ENCODE data around the gene TWF2. TPM values are rescaled to one million over a fixed set of nuclear protein-coding genes. Genes with fewer than 3 reads are reported as not detected.

Gene TWF2
- total RNA-seq, 2 donors from 2014 or later, result 40.7 to 41.9 TPM

DNA sequence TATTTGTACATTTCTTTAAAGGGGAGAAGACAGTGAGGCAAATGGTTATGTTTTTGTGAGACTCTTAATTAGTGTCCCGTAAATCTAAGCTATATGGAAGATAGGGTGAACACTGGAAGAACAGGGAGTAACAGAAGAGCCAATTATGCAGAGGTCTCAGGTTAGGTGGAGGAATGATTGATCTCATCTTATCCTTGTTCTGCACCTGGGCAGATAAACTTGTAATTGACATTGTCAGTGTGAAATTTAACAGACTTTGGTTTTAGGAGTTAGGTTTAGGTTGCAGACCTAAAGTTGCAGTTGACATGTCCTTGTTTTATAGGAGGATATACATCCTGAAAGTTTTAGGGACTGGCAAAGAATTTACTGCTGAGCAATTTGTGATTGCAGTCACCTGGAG, 3.1 kb upstream of the TWF2 start:
- Mint-ChIP-seq H3K36me3 (ENCODE audit: low read depth) (no peaks in the 10 kb centered on the region), H3K27ac (no peak overlapping the region), H3K27me3 (ENCODE audit: insufficient read depth) (peaks cover 34% of the 10 kb centered on the region), H3K4me1 (peaks cover 24% of the 10 kb centered on the region), H3K4me3 (no peak overlapping the region), H3K9me3 (peaks cover 2% of the 10 kb centered on the region)
- Histone ChIP-seq H3K9me3 (ENCODE audit: control insufficient read depth, low read length) (no peaks in the 10 kb centered on the region), H3K4me1 (ENCODE audit: control insufficient read depth, insufficient read depth, low read length) (peaks cover 4% of the 10 kb centered on the region), H3K9ac (ENCODE audit: extremely low read depth, low read length, poor library complexity, severe bottlenecking) (no peak overlapping the region), H3K27ac (ENCODE audit: low read depth, low read length) (no peak overlapping the region), H3K4me3 (ENCODE audit: low read length) (no peak overlapping the region), H3K27me3 (ENCODE audit: control insufficient read depth, insufficient read depth, low read length, poor library complexity, severe bottlenecking) (peaks cover 19% of the 10 kb centered on the region), H3K36me3 (ENCODE audit: control insufficient read depth, insufficient read depth, low read length) (no peaks in the 10 kb centered on the region)
- no peak for TF ChIP-seq CTCF (conservative IDR thresholded peaks at IDR 0.05)
- WGBS, 2 experiments (ENCODE audit: insufficient coverage in 1 of 2, insufficient read length in 1 of 2), result 64 to 82% methylated on average over 1 of the region's 1 CpG
- DNase-seq, result no peak

- Mint-ChIP-seq H3K4me1 (peaks cover 24% of the 10 kb centered on the region), H3K27me3 (ENCODE audit: insufficient read depth) (peaks cover 23% of the 10 kb centered on the region), H3K9me3 (peaks cover 2% of the 10 kb centered on the region), H3K27ac (no peak overlapping the region), H3K4me3 (no peak overlapping the region), H3K36me3 (ENCODE audit: low read depth) (no peaks in the 10 kb centered on the region)
- Histone ChIP-seq H3K9ac (ENCODE audit: extremely low read depth, low read length, poor library complexity, severe bottlenecking) (no peak overlapping the region), H3K4me3 (ENCODE audit: low read length) (no peak overlapping the region), H3K27ac (ENCODE audit: low read depth, low read length) (peak overlapping the region; percentile 30), H3K4me1 (ENCODE audit: control insufficient read depth, insufficient read depth, low read length) (peaks cover 4% of the 10 kb centered on the region), H3K9me3 (ENCODE audit: control insufficient read depth, low read length) (no peaks in the 10 kb centered on the region), H3K27me3 (ENCODE audit: control insufficient read depth, insufficient read depth, low read length, poor library complexity, severe bottlenecking) (peaks cover 15% of the 10 kb centered on the region), H3K36me3 (ENCODE audit: control insufficient read depth, insufficient read depth, low read length) (no peaks in the 10 kb centered on the region)
- no peak for DNase-seq
- TF ChIP-seq CTCF (conservative IDR thresholded peaks at IDR 0.05), result no peak
- 95% methylated on average over 4 of the region's 4 CpGs for WGBS, 2 experiments (ENCODE audit: insufficient coverage in 1 of 2, insufficient read length in 1 of 2)
These were observed 2.0 kb upstream of the TWF2 start for GRCh38 chr3:52240886-52241370.

DNA sequence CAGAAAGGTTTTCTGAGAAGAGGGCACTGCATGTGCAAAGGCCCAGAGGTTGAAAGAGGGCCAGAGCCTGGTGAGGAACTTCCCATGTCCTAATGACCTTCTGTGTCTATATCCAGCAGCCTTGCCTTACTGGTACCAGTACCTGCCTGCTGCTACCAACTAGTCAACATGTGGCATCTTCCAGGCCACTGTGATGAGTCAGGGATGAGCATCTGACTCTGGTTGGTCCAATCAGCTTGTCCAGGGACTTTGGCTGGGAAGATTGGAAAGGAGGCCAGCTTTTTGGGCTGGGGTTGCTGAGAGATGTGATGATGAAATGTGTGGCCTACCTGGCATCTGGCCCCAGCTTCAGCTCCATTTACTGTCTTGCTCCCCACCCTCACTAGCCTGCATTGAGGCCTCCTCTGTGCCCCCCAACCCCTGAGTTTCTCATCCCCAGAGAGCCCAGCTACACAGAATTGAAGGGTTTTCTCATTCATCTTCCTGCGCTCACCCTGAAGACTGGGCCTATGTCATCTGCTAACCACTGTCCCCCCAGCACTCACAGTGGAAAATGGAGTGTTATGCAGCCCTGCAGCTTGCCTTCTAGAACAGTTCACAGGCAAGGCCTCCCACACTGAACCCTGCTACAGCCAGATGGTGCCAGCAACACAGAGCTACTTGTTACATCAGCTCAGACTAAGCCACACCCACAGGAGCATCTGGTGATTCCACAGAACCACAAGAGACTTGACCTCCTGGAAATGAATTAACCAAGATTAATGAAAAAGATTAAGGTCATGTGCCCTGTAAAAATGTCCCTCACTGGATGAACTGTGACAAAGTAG, 1.3 kb upstream of the TWF2 start:
- Histone ChIP-seq H3K27ac (ENCODE audit: low read depth, low read length) (peak overlapping the region; percentile 56), H3K4me3 (ENCODE audit: low read length) (peak overlapping the region; percentile 97), H3K9me3 (ENCODE audit: control insufficient read depth, low read length) (no peaks in the 10 kb centered on the region), H3K36me3 (ENCODE audit: control insufficient read depth, insufficient read depth, low read length) (no peaks in the 10 kb centered on the region), H3K9ac (ENCODE audit: extremely low read depth, low read length, poor library complexity, severe bottlenecking) (no peak overlapping the region), H3K4me1 (ENCODE audit: control insufficient read depth, insufficient read depth, low read length) (peaks cover 4% of the 10 kb centered on the region), H3K27me3 (ENCODE audit: control insufficient read depth, insufficient read depth, low read length, poor library complexity, severe bottlenecking) (peaks cover 13% of the 10 kb centered on the region)
- DNase-seq, result no peak
- Mint-ChIP-seq H3K27me3 (ENCODE audit: insufficient read depth) (peaks cover 21% of the 10 kb centered on the region), H3K27ac (peak overlapping the region; percentile 26), H3K9me3 (peaks cover 2% of the 10 kb centered on the region), H3K4me1 (peaks cover 24% of the 10 kb centered on the region), H3K4me3 (peak overlapping the region; percentile 89), H3K36me3 (ENCODE audit: low read depth) (no peaks in the 10 kb centered on the region)
- 90 to 100% methylated on average over 1 of the region's 1 CpG for WGBS, 2 experiments (ENCODE audit: insufficient coverage in 1 of 2, insufficient read length in 1 of 2)
- no peak for TF ChIP-seq CTCF (conservative IDR thresholded peaks at IDR 0.05)
